ENCODE results near the gene WHAMM. TPM values are rescaled to one million over a fixed set of nuclear protein-coding genes. Genes with fewer than 3 reads are reported as not detected.
"Not testable (repeated sequence)": the region's sequence is repeated elsewhere in the genome, so short reads cannot be mapped to it uniquely, and the experiment has no call there.

Gene WHAMM
- total and polyA plus RNA-seq, 2 donors (not counting 3 experiments of a cell fraction or from before 2014, with no cell fraction given): 4.1 to 9.4 TPM

DNA sequence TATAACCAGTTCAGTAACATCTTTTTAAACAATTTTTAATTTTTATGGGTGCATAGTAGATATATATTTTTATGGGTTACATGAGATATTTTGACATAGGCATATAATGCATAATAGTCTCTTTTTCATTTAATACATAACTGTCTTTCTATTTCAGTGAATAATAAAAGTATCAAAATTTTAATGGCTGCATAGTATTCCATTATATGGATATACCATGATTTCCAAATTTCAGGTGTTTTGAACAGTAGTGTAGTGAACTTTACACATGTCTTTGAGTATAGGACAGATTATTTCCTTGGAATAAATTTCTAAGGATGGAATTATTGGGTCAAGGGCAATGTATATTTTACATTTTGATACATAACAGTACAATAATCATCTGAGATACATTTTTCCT, 10.7 kb downstream of the WHAMM start:
- Histone ChIP-seq H3K4me1 (ENCODE audit: control insufficient read depth, extremely low read depth, insufficient read depth, low read length) (no peaks in the 10 kb centered on the region), H3K9me3 (replicated peaks; ENCODE audit: control insufficient read depth, insufficient read depth, low read length) (no peaks in the 10 kb centered on the region), H3K79me2 (ENCODE audit: control insufficient read depth, insufficient read depth, low read length) (peaks cover 5% of the 10 kb centered on the region), H3K4me3 (replicated peaks in 1 of 3; ENCODE audit: insufficient read depth in 1 of 3, low read depth in 1 of 3, low read length in 3 of 3) (no peak overlapping the region), H3K9me1 (replicated peaks; ENCODE audit: control insufficient read depth, extremely low read depth, insufficient read depth, low read length) (no peaks in the 10 kb centered on the region), H3K36me3 (ENCODE audit: control insufficient read depth in 2 of 2, extremely low read depth in 1 of 2, insufficient read depth in 2 of 2, low read length in 2 of 2) (peaks cover 7 to 10% of the 10 kb centered on the region in 2 experiments), H2AFZ (ENCODE audit: low read depth, low read length) (no peak overlapping the region), H3K4me2 (ENCODE audit: insufficient read depth, low read length) (no peak overlapping the region), H3K27me3 (ENCODE audit: control insufficient read depth in 2 of 2, insufficient read depth in 2 of 2, low read length in 2 of 2) (no peaks in the 10 kb centered on the region), H3K9ac (replicated peaks; ENCODE audit: extremely low read depth, insufficient read depth, low read length) (no peak overlapping the region), H3K27ac (ENCODE audit: insufficient read depth, low read depth, low read length) (no peak overlapping the region), H4K20me1 (replicated peaks; ENCODE audit: control insufficient read depth, extremely low read depth, insufficient read depth, low read length) (no peaks in the 10 kb centered on the region)
- intact Hi-C loops (cut with micrococcal nuclease): no loop called here
- DNase-seq (ENCODE audit: low read depth, low spot score) (no peak), FAIRE-seq (no peak)
- dilution Hi-C loops (cut with MboI; ENCODE audit: extremely low pct_ligation_motif_present, low sequenced_read_pairs): no loop called here
- CTCF ChIA-PET: no interaction called here
- TF ChIP-seq MAX (IDR thresholded peaks at IDR 0.05; ENCODE audit: insufficient read depth, insufficient read length): no peak
- no TSS peak for BruUV-seq (replicated peaks)
- POLR2A ChIA-PET: interaction anchor here (0.7 kb wide), 1 partner anchor 1816 kb away, joined by 4 read pairs; no protein-coding TSS in a partner anchor

- H3K27me3 ChIP-seq (ENCODE audit: control insufficient read depth in 2 of 2, insufficient read depth in 2 of 2, low read length in 2 of 2); H3K79me2 ChIP-seq (ENCODE audit: control insufficient read depth, insufficient read depth, low read length); H3K4me2 ChIP-seq (ENCODE audit: insufficient read depth, low read length); H4K20me1 ChIP-seq (replicated peaks; ENCODE audit: control insufficient read depth, extremely low read depth, insufficient read depth, low read length); CTCF ChIA-PET; H3K4me3 ChIP-seq (replicated peaks in 1 of 3; ENCODE audit: insufficient read depth in 1 of 3, low read depth in 1 of 3, low read length in 3 of 3); H3K9me3 ChIP-seq (replicated peaks; ENCODE audit: control insufficient read depth, insufficient read depth, low read length); POLR2A ChIA-PET; H3K27ac ChIP-seq (ENCODE audit: insufficient read depth, low read depth, low read length); BruUV-seq (replicated peaks); dilution Hi-C loops (cut with MboI; ENCODE audit: extremely low pct_ligation_motif_present, low sequenced_read_pairs); H3K9me1 ChIP-seq (replicated peaks; ENCODE audit: control insufficient read depth, extremely low read depth, insufficient read depth, low read length); H3K9ac ChIP-seq (replicated peaks; ENCODE audit: extremely low read depth, insufficient read depth, low read length); intact Hi-C loops (cut with micrococcal nuclease); H3K4me1 ChIP-seq (ENCODE audit: control insufficient read depth, extremely low read depth, insufficient read depth, low read length); FAIRE-seq; H2AFZ ChIP-seq (ENCODE audit: low read depth, low read length); DNase-seq (ENCODE audit: low read depth, low spot score): not testable (repeated sequence)
- peaks cover 7 to 13% of the 10 kb centered on the region in 2 experiments for H3K36me3 ChIP-seq (ENCODE audit: control insufficient read depth in 2 of 2, extremely low read depth in 1 of 2, insufficient read depth in 2 of 2, low read length in 2 of 2)
Observed at GRCh38 chr15:82821396-82821795, 12.0 kb downstream of the WHAMM start.

GRCh38 chr15:82821851-82822250, 12.4 kb downstream of the WHAMM start:
- dilution Hi-C loops (cut with MboI; ENCODE audit: extremely low pct_ligation_motif_present, low sequenced_read_pairs); FAIRE-seq; H3K4me2 ChIP-seq (ENCODE audit: insufficient read depth, low read length); intact Hi-C loops (cut with micrococcal nuclease); BruUV-seq (replicated peaks); POLR2A ChIA-PET; H4K20me1 ChIP-seq (replicated peaks; ENCODE audit: control insufficient read depth, extremely low read depth, insufficient read depth, low read length); H3K4me3 ChIP-seq (replicated peaks in 1 of 3; ENCODE audit: insufficient read depth in 1 of 3, low read depth in 1 of 3, low read length in 3 of 3); CTCF ChIA-PET; H3K9me3 ChIP-seq (replicated peaks; ENCODE audit: control insufficient read depth, insufficient read depth, low read length); H3K79me2 ChIP-seq (ENCODE audit: control insufficient read depth, insufficient read depth, low read length); H3K9ac ChIP-seq (replicated peaks; ENCODE audit: extremely low read depth, insufficient read depth, low read length); H3K4me1 ChIP-seq (ENCODE audit: control insufficient read depth, extremely low read depth, insufficient read depth, low read length); DNase-seq (ENCODE audit: low read depth, low spot score); H3K9me1 ChIP-seq (replicated peaks; ENCODE audit: control insufficient read depth, extremely low read depth, insufficient read depth, low read length); H3K27ac ChIP-seq (ENCODE audit: insufficient read depth, low read depth, low read length); H2AFZ ChIP-seq (ENCODE audit: low read depth, low read length); H3K27me3 ChIP-seq (ENCODE audit: control insufficient read depth in 2 of 2, insufficient read depth in 2 of 2, low read length in 2 of 2): not testable (repeated sequence)
- peaks cover 7 to 12% of the 10 kb centered on the region in 2 experiments for H3K36me3 ChIP-seq (ENCODE audit: control insufficient read depth in 2 of 2, extremely low read depth in 1 of 2, insufficient read depth in 2 of 2, low read length in 2 of 2)
